Pulmonary artery endothelial cell (primary cell): Measurements from ENCODE around the gene ANKRD18B. TPM values are rescaled to one million over a fixed set of nuclear protein-coding genes. Genes with fewer than 3 reads are reported as not detected.
"Not testable (repeated sequence)": the region's sequence is repeated elsewhere in the genome, so short reads cannot be mapped to it uniquely, and the experiment has no call there.

Source experiments
- DNase-seq: peaks from one replicate; pipeline ENCODE4 v3.0.0-alpha.2; 2011; ENCODE audit warnings: low read depth, low spot score
- total RNA-seq: library from RNA; depleted of rRNA; stranded (reverse); fragments of >200 nt; gene quantifications from 2 replicates; pipeline ENCODE4 v1.2.3, GENCODE V29; 2014

ANKRD18B gene
- total RNA-seq, result 3.9 and 4.7 TPM in 2 replicates

DNA sequence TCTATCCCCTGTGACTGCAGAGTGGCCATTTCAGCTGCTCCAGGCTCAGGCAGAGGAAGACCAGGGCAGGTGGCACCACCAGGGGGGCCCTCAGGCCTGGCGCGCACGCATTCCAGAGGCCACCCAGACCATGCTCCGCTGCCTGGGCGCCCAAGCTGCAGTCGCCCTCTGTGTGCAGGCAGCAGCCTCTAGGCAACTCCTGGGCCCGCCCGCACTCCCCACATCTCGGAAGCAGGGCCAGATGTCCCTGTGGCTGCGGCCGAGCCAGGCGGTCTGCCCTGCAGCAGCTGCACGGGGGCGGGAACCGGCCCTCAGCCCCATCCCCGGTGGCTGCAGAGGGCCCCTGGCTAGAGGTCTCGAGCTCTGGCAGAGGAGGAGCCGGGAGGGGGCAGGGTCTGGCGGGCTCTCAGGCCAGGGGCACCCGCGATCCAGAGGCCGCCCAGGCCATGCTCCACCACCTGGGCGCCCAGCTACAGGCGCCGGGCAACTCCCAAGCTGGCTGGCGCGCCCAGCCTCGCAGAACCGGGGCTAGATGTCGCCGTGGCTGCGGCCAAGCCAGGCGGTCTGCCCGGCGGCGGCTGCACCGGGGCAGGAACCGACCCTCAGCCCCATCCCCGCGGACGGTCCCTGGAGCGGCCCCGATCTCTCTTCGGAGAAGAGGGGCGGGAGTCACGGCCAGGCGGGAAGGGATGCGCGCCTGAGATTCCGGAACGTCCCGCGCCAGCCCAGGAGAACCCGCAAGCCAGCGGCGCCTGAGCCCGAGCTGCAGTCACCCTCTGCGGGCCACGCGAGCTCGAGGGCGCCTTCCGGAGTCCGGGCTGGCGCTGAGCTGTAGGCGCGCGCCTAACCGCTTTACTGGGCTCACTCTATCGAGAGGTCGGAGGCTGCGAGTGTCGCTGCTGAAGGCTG is at the start of gene ANKRD18B:
Gene ANKRD18B (plus strand): TSS at position 855 of the 909 bp plus-strand sequence. CDS start 239 bp downstream, outside the sequence.
- DNase-seq, result not testable (repeated sequence)

- no peak for DNase-seq
These were observed 48.7 kb upstream of the ANKRD18B start for GRCh38 chr9:33475357-33475756.

GRCh38 chr9:33476503-33476902 is 47.5 kb upstream of the ANKRD18B start:
- no peak for DNase-seq

DNA sequence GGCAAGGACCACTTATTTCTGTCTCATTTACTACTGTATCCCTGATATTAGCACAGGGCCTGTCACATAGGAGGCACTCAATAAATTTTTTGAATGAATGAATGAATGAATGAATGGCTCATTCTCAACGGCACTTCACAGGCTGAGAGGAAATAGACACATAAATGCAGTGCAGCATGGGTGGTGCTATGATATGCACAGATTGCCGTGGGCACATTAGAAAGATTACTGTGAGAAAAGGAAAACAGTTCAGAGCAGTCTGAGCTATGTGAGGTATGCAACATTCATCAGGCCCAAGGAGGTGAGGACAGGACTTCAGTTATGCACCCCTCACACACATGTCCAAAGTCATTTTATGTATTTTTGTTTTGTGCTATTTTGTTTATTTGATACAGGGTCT is 43.9 kb upstream of the ANKRD18B start:
- DNase-seq, result no peak

GRCh38 chr9:33480976-33481375 is 43.1 kb upstream of the ANKRD18B start:
- no peak for DNase-seq

DNA sequence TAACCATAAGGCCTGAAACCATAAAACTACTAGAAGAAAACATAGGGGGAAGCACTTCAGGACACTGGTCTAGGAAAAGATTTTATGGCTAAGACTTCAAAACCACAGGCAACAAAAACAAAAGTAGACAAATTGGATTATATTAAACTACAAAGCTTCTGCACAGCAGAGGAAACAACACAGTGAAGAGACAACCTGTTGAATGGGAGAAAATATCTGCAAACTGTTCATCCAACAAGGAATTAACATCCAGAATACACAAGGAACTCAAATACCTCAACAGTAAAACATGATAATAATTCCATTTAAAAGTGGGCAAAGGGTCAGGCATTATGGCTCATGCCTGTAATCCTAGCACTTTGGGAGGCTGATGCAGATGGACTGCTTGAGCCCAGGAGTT is 38.7 kb upstream of the ANKRD18B start:
- DNase-seq, result not testable (repeated sequence)

DNA sequence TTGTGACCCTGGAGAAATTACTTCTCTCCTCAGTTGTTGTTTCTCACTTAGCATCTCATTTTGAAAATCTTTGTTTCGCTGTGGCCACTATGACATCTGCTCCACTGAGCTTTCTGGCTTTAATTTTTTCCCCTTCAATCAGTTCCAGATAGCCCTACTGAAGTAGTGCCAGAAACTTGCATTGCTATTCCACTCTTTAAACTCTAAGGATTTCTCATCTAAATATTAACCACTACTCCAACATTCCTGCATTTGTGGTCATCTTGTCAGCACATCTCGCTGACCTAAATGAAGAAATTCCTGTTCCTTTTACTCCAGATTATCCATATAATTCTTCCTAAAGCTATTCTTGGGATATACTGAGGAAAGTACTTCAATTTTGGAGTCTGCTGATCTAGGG is 35.0 kb upstream of the ANKRD18B start:
- no peak for DNase-seq

- not testable (repeated sequence) for DNase-seq
These were observed 30.2 kb upstream of the ANKRD18B start for GRCh38 chr9:33493819-33494218.

DNA sequence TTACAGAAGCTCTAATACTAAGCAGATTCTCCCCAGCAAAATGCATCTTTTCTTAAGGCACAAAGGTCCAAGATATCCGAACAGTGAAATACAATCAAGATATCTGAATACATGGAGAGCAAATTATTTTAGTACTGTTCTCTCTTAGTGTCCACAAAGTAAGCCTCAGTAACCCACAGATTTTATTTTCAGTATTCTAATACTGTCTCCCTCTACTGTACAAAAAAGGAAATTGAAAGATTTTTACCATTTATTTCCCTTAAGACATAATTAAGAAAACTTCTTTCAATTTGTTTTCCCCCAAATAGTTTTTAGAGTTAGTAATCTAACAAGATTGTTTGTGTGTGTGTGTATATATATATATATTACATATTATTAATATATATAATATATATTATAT is 25.7 kb upstream of the ANKRD18B start:
- DNase-seq, result no peak

- peak; percentile 94 for DNase-seq
These were observed 17.3 kb upstream of the ANKRD18B start for GRCh38 chr9:33506626-33507370.

- no peak for DNase-seq
These were observed 13.5 kb upstream of the ANKRD18B start for GRCh38 chr9:33510262-33511183.

GRCh38 chr9:33511184-33511517 is 12.9 kb upstream of the ANKRD18B start:
- not testable (repeated sequence) for DNase-seq

DNA sequence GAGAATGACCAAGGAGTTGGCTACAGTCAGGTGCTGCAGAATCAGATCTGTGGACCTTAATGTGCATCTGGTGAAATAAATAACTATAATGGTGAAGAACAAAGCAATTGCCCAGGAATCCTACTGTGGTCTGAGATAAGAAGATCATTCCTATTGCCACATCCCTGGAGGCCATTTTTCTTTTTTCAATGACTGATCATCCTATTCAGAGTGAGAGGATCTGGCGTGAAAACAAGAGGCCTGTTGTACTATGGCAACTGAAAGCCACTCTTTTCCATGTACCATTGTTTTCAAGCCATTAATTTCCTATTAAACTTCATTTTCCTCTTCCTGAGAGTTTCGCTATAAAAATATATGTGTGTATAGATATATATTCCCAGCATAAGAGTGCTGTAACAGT is 11.5 kb upstream of the ANKRD18B start:
- DNase-seq, result not testable (repeated sequence)

- DNase-seq, result not testable (repeated sequence)
These were observed 8.6 kb upstream of the ANKRD18B start for GRCh38 chr9:33515342-33515995.

DNA sequence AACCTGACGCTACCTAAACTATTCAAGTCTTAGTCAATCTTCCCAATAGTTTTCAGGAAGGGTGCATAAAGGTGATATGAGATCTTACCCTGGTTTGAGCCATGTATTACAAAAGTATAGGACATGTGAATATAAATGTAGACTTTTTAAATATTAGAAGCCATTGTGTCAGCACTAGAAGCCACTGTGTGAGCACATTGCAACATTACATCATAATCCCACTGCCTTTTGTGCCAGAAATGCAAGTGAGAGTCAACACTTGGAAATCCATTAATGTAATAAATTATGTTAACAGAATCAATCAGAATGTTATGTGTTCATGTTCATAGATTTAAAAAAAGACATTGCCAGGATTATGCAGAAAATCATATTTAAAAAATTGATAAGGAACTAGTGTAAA is 7.7 kb upstream of the ANKRD18B start:
- not testable (repeated sequence) for DNase-seq

GRCh38 chr9:33517373-33517772 is 6.7 kb upstream of the ANKRD18B start:
- no peak for DNase-seq

- not testable (repeated sequence) for DNase-seq
These were observed 6.0 kb upstream of the ANKRD18B start for GRCh38 chr9:33517934-33518577.

DNA sequence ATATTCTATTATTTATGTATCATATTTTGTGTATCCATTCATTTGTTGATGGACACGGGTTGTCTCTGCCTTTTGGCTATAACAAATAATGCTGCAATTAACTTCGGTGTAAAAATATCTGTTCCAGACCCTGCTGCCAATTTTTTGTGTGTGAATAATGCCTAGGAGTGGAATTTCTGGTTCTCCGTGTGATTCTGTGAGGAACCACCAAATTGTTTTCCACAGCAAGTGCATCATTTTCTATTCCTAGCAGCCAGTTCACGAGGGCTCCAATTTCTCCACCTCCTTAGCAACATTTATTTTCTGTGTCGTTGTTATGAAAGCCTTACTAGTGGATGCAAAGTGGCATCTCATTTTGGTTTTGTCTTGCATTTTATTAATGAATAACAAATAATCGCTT is 2.2 kb upstream of the ANKRD18B start:
- DNase-seq, result not testable (repeated sequence)

GRCh38 chr9:33524306-33524947 is 376 bp downstream of the ANKRD18B start:
- DNase-seq, result no peak

DNA sequence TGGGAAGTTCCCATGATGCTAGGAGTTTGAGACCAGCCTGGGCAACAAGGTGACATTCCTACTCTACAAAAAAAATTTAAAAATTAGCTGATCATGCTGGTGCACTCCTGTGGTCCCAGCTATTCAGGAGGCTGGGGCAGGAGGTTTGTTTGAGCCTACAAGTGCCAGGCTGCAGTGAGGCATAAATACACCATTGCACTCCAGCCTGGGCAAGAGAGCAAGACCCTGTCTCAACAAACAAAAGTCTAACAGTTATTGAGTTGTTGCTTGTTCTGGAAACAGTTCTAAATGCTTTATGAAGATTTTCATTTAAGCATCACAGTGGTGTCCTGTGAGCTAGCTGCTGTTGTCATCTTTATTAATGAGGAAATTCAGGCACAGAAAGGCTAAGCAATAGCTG is 4.0 kb downstream of the ANKRD18B start:
- DNase-seq, result not testable (repeated sequence)
